DOHH2 (cell line): Measurements from ENCODE around the gene REPIN1.

Experiments
- EZH2phosphoT487 ChIP-seq: fragments of 200-600 bp; sonication (generic); IDR thresholded peaks from 2 replicates; pipeline ENCODE4 v1.6.1; 2017; ENCODE audit warnings: borderline replicate concordance, mild to moderate bottlenecking, antibody characterized with exemption, low read length, moderate library complexity, mixed read lengths
- TF ChIP-seq, protein P1 (sequence below): fragments of 200-600 bp; sonication (generic); IDR thresholded peaks from one replicate; pipeline ENCODE4 v1.5.1; 2014; ENCODE audit warnings: antibody characterized with exemption, mild to moderate bottlenecking, low read depth, low read length; ENCODE audit not compliant: poor library complexity, severe bottlenecking

DNA sequence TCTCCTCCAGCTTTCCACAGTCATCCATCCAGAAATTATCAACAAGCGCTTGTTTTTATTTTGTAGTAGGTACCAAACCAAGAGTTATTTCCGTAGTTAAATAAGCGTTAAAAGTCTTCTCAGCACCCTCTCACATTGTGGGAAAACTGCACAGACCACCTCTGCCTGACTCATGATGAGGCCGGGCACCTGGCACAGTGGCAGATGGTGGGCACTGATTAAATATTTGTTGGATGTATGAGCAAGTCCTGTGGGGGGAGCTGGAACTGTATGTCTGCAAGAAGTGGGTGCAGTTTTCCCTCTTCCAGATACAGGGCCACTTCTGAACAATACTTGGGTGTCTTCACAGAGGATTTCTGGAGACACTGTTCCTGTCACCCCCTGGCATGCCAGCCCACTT is 5.3 kb upstream of the REPIN1 start:
- TF ChIP-seq, protein P1, sequence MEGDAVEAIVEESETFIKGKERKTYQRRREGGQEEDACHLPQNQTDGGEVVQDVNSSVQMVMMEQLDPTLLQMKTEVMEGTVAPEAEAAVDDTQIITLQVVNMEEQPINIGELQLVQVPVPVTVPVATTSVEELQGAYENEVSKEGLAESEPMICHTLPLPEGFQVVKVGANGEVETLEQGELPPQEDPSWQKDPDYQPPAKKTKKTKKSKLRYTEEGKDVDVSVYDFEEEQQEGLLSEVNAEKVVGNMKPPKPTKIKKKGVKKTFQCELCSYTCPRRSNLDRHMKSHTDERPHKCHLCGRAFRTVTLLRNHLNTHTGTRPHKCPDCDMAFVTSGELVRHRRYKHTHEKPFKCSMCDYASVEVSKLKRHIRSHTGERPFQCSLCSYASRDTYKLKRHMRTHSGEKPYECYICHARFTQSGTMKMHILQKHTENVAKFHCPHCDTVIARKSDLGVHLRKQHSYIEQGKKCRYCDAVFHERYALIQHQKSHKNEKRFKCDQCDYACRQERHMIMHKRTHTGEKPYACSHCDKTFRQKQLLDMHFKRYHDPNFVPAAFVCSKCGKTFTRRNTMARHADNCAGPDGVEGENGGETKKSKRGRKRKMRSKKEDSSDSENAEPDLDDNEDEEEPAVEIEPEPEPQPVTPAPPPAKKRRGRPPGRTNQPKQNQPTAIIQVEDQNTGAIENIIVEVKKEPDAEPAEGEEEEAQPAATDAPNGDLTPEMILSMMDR = peak; percentile 9
- TF ChIP-seq EZH2phosphoT487 = no peak
